Medulla oblongata (tissue), 1 donor: ENCODE measurements around the gene STX8.
"Not testable (repeated sequence)": the region's sequence is repeated elsewhere in the genome, so short reads cannot be mapped to it uniquely, and the experiment has no call there.

Experiments
- DNase-seq: peaks from one replicate; pipeline ENCODE4 v3.0.0-alpha.2; 2015; ENCODE audit errors: extremely low spot score

The STX8 gene, protein sequence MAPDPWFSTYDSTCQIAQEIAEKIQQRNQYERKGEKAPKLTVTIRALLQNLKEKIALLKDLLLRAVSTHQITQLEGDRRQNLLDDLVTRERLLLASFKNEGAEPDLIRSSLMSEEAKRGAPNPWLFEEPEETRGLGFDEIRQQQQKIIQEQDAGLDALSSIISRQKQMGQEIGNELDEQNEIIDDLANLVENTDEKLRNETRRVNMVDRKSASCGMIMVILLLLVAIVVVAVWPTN

DNA sequence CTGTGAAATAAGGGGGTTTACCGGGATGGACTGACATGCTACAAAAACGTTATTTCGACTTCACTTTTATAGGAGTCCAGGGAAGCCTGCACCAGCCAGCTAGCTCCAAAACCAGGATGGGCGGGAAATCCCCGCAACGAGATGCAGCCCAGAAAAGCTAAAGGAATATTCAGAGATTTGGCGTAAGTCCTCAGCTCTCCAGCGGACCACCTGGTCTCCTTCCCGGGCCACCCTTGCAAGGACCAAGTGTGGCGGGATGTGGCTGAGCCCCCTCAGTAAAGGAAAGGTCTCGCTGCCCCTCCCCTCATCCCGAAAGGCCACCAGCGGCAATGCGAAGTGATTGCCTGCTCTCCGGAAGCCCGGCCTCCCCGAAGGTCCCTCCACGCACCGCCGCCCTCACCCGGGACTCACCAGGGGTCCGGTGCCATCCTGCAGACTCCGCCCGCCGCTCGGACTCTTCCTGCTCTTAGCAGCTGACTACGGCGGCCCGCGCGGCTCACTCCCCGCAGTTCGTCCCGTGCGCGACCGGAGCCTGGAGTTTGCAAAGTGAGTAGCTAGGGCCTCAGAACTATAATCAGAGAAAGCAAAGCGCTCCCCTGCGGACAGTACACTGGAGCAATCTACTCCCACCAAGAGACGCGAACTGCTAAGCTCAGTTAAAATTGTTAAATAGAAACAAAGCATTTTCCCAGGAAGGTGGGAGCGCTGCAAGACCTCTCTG is at the start of gene STX8:
Gene STX8, minus strand, starts transcription at position 440 of the 721 bp plus-strand sequence. Its CDS starts 12 bp downstream, at position 428.
- DNase-seq: peak; percentile 84

DNA sequence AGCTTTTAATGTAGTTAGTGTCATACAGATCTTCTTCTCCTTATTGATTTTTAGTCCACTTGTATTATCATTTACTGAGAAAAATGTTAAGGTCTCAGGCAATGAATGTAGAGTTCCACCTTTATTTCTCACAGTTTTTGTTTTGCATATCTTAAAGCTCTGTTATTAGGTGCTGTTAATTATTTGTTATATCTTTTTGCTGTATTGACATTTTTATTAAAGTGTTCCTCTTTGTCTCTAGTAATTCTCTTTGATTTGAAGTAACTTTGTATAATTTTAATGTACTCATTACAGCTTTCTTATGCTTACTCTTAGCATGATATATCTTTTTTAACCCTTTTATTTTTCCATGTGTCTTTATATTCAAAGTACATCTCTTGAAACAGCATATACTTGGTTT is 47.3 kb upstream of the STX8 start:
- DNase-seq: no peak

DNA sequence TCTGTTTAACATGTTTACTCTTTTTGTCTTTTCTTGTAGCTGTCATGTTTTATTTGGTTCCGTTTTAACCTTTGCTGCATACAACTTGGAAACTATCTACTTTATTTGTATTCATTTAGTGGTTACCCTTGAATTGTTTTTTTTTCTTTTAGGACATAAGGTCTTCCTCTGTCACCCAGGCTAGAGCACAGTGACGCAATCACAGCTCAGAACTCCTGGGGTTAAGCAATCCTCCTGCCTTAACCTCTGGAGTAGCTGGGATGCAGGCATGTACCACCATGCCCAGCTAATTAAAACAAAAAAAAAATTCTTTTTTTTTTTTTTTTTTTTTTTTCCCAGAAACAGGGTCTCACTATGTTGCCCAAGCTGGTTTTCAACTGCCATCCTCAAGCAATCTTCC is 39.9 kb upstream of the STX8 start:
- DNase-seq: no peak

GRCh38 chr17:9612006-9612405 is 36.4 kb upstream of the STX8 start:
- no peak for DNase-seq

DNA sequence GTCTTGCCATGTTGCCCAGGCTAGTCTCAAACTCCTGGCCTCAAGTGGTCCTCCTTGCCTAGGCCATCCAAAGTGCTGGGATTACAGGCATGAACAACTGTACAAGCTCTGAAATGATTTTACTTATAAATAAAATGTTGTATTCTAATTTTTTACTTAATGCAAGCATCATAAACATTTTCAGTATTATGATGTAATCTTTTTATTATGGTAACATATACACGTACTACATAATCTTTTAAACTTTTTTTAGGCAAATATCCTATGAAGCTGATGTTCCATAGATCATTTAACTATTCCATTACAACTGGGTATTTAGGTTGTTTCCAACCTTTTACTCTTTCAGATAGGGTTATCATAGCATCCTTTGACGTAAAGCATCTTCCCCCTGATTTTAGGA is 35.9 kb upstream of the STX8 start:
- DNase-seq: no peak

GRCh38 chr17:9607058-9607457 is 31.4 kb upstream of the STX8 start:
- DNase-seq: not testable (repeated sequence)

DNA sequence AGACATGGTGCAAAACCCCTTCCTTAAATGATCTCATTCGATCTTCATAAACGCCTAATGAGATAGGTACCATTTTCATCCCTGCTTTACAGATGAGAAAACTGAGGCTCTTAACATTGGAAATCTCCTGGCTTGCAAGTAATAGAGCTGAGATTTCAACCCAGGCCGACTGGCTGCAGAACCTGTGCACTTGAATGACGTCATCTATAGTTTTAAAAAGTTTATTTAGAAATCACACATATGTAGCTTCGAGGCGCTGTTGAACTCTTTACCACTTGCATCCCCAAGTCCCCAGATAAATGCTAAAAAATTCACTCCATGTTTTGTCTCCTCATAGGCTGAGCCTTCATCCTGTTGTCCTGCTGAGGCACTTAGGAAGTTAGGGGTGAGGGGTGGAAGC is 30.8 kb upstream of the STX8 start:
- no peak for DNase-seq

DNA sequence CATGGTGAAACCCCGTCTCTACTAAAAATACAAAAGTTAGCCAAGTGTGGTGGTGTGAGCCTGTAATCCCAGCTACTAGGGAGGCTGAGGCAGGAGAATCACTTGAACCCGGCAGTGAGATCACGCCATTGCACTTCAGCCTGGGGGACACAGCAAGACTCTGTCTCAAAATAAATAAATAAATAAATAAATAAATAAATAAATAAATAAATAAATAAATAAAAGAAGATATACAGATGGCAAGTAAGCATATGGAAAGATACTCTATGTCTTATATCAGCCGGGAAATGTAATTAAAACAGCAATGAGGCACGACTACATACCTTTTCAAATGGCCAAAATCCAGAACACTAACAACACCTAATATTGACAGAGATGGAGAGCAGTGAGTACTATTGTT is 29.0 kb upstream of the STX8 start:
- DNase-seq: not testable (repeated sequence)

GRCh38 chr17:9598661-9599060 is 23.0 kb upstream of the STX8 start:
- no peak for DNase-seq

- not testable (repeated sequence) for DNase-seq
These were observed 22.0 kb upstream of the STX8 start for GRCh38 chr17:9597638-9598037.

GRCh38 chr17:9594065-9594464 is 18.4 kb upstream of the STX8 start:
- no peak for DNase-seq

DNA sequence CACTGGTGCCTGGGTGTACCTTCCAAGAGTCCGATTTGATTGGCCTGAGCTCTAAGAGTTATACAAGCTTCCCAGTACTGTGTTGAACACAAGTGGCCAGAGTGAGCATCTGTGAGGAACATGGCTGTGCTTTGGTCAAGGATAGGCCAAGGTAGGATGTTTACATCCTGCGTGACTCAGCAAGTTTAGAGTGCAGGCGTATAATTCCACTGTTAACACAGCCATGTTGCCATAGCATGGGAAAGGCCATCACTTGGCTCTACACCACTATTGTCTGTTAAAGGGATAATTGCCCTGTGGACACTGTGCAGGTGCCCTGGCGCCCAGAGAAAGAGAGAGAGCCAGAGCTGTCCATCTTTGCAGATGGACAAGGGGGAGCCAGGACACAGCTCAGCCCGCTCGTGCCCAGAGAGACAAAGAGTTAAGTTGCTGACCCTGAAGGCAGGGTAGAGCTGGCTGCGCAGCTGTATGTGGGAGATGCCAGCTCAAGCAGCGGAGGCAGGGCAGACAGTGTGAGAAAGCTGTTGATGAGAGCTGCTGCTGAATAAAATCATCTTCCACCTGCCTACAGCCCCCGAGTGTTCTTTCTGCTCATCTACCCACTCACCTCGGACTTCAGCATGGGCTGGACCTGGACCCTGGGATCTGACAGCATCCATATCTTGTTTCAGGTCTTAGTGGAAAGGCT is 12.5 kb upstream of the STX8 start:
- no peak for DNase-seq

- DNase-seq: no peak
These were observed 1.7 kb upstream of the STX8 start for GRCh38 chr17:9577373-9577709.

GRCh38 chr17:9576521-9577372 is 1.1 kb upstream of the STX8 start, which contains the start of gene CFAP52:
Gene CFAP52 (plus strand): TSS chr17:9576642. CDS start chr17:9576696, 54 bp downstream.
- DNase-seq: peak; percentile 83

DNA sequence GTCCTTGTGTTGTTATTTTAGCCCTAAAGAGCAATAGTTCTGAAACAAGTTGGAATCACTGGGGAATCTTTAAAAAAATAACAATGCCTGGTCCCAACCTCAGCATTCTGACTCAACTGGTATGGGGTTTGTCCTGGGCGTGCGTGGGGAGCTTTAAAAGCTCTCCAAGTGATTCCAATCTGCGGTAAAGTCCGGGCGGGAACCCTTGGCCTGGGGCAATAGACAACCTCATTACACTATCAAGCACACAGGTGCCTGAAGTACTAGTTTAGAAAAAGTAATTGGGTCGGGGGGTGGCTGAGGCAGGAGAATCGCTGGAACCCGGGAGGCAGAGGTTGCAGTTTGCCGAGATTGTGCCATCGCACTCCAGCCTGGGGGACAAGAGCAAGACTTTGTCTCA is 4.4 kb downstream of the STX8 start:
- no peak for DNase-seq

DNA sequence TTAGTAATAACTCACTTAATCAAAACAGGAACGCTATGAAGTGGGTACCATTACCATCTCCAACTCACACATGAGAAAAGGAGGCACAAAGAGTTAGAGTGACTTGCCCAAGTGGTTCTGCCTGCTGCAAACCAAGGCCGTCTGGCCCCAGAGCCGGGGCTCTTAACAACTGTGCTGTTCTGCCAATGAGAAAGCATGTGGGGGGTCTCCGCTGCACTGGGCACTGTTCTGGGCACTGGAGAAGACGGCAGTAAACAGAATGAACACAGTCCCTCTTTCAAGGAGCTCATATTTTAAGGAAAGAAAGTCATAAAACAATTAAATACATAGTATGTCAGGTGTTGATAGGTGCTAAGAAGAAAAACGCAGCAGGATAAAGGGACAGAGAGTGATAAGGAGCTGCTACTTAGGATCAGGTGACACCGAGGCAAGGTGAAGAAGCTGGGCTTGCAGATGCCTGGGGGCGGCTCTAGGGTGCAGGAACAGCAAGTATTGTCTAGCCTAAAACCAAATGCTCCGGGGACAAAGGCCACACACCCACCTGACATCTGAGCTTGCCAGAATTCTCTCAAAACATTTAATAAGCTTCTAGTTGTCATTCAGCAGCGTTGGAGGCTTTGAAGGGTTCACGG is 6.5 kb downstream of the STX8 start:
- no peak for DNase-seq

- no peak for DNase-seq
These were observed 7.6 kb downstream of the STX8 start for GRCh38 chr17:9568004-9568403.

GRCh38 chr17:9566739-9567138 is 8.9 kb downstream of the STX8 start:
- not testable (repeated sequence) for DNase-seq

- no peak for DNase-seq
These were observed 9.6 kb downstream of the STX8 start for GRCh38 chr17:9566067-9566466.

GRCh38 chr17:9564104-9564503 is 11.5 kb downstream of the STX8 start:
- no peak for DNase-seq

DNA sequence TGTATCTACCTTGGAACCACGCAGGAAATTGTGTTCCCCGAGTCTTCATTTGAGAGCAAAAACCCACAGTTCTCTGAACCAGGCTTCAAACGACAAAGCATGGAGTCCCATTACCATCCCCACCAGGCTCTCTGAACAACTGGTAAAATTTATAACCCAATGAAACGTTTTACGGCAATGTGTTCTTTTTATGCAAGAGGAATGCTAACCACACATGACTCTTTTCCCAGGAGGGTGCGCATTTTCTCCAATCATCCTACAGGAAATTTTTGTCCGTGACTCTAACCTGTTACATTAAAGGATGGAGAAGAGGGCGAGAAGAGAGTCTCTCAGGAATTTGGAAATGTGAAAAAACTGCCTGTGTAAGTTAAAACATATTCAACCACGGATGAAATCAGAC is 17.8 kb downstream of the STX8 start:
- no peak for DNase-seq
